SH-SY5Y (cell line): ENCODE measurements around the gene EML1.

Experiments
- GATA2 ChIP-seq: IDR thresholded peaks from 2 replicates; pipeline ENCODE4 v1.6.1; 2011; ENCODE audit warnings: mild to moderate bottlenecking, low read depth, low read length
- GATA3 ChIP-seq: IDR thresholded peaks from 2 replicates; pipeline ENCODE4 v1.6.1; 2011; ENCODE audit warnings: low read depth, mild to moderate bottlenecking, low read length, moderate library complexity

DNA sequence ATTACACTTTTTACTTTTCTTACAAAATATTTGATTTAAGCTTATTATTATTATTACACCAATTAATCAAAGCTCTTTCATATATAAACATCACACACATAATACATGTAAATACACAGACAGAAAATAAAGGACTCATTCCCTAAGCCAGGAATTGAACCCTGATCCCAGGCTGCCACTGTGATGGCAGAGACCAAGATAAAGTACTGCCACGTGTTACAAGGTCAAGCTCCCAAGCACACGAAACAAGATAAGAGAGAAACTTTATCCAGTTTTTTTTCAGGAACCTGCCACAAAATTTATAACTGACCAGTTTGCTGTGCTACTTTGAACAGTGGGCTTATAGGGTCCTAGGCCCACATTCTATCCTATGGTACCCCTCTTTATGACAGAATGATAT is 111.3 kb downstream of the EML1 start:
- no peak for TF ChIP-seq GATA2
- no peak for TF ChIP-seq GATA3
